ENCODE measurements around the gene CCT5. TPM values are rescaled to one million over a fixed set of nuclear protein-coding genes. Genes with fewer than 3 reads are reported as not detected.

Gene CCT5
- total and polyA plus RNA-seq, 10 of the 15 experiments (the other 5 are each of a cell fraction or from before 2014, with no cell fraction given): 376 to 637 (median 543) TPM

GRCh38 chr5:10209004-10209403, 41.1 kb upstream of the CCT5 start:
- H3K4me3 ChIP-seq: no peak overlapping the region
- no peak for DNase-seq (ENCODE audit: low read depth, low spot score)
- no TSS peak for BruUV-seq (replicated peaks)
- ChIA-PET RAD21 (ENCODE audit: unreplicated experiment) (no interaction called here), CTCF (no interaction called here), SMC1A (ENCODE audit: uncharacterized antibody, unreplicated experiment) (interaction anchor here (1.3 kb wide), 1 partner anchor 11 kb away, joined by 4 read pairs; no protein-coding TSS in a partner anchor), POLR2A (no interaction called here)
- TF ChIP-seq E4F1 (IDR thresholded peaks at IDR 0.05; ENCODE audit: borderline replicate concordance, partially characterized antibody) (no peak), LARP7 (IDR thresholded peaks at IDR 0.05) (no peak), HDAC2 (IDR thresholded peaks at IDR 0.05) (no peak), ATF2 (IDR thresholded peaks at IDR 0.05; ENCODE audit: low read length) (no peak), CBX5 (IDR thresholded peaks at IDR 0.05; ENCODE audit: low read depth) (no peak), SREBF2 (IDR thresholded peaks at IDR 0.05; ENCODE audit: low read length) (no peak), ATF7 (IDR thresholded peaks at IDR 0.05; ENCODE audit: low read depth) (no peak), CEBPB (IDR thresholded peaks at IDR 0.05; ENCODE audit: borderline replicate concordance in 1 of 2, low read depth in 2 of 2, low read length in 2 of 2) (no peak), SMAD5 (IDR thresholded peaks at IDR 0.05; ENCODE audit: low read depth) (no peak), NKRF (conservative IDR thresholded peaks at IDR 0.05) (no peak), ZNF207 (IDR thresholded peaks at IDR 0.05; ENCODE audit: borderline replicate concordance) (no peak), TAF1 (IDR thresholded peaks at IDR 0.05; ENCODE audit: borderline replicate concordance, low read depth, low read length) (no peak), USF2 (IDR thresholded peaks at IDR 0.05; ENCODE audit: borderline replicate concordance, low read depth, low read length) (no peak), ZNF384 (IDR thresholded peaks at IDR 0.05; ENCODE audit: borderline replicate concordance, low read depth, low read length) (no peak)
- H3K4me1 ChIP-seq (ENCODE audit: control insufficient read depth, insufficient read depth, low read length): no peaks in the 10 kb centered on the region
- ATAC-seq: no peak
- 96% methylated on average over 1 of the region's 1 CpG for WGBS (ENCODE audit: insufficient coverage, insufficient replicate concordance, low lambda C conversion rate, missing lambda C conversion rate)
- no peak overlapping the region for H3K9ac ChIP-seq (ENCODE audit: control insufficient read depth, insufficient read depth, low read length)
- H3K36me3 ChIP-seq (ENCODE audit: control insufficient read depth in 2 of 2, insufficient read depth in 2 of 2, low read length in 1 of 2): no peaks in the 10 kb centered on the region
- no peak overlapping the region for H3K27ac ChIP-seq (ENCODE audit: control insufficient read depth, insufficient read depth)
- no peaks in the 10 kb centered on the region for H3K79me2 ChIP-seq (ENCODE audit: control insufficient read depth, insufficient read depth, low read length)
- in situ Hi-C loops (cut with MboI): no loop called here
- intact Hi-C loops (cut with micrococcal nuclease; ENCODE audit: unreplicated experiment): no loop called here
- no peaks in the 10 kb centered on the region for H3K9me3 ChIP-seq (replicated peaks; ENCODE audit: control insufficient read depth, insufficient read depth, low read length)
- no peaks in the 10 kb centered on the region for H3K27me3 ChIP-seq (replicated peaks in 1 of 2; ENCODE audit: control insufficient read depth in 2 of 2, insufficient read depth in 2 of 2, low read length in 1 of 2)
- H4K20me1 ChIP-seq (ENCODE audit: control insufficient read depth, insufficient read depth): no peaks in the 10 kb centered on the region
- no peak overlapping the region for H2AFZ ChIP-seq (ENCODE audit: control insufficient read depth, low read depth, low read length)
- no peak overlapping the region for H3K4me2 ChIP-seq (ENCODE audit: control insufficient read depth, insufficient read depth)
- FAIRE-seq: no peak

All from GM12878 (cell line).